HepG2 (cell line): ENCODE results near the gene OTUB2. TPM values are rescaled to one million over a fixed set of nuclear protein-coding genes. Genes with fewer than 3 reads are reported as not detected.

Experiments used
- ATAC-seq: fragments of 200-7000 bp; cut with Tn5 transposase; 3 replicates; pipeline ENCODE4 v1.9.1; 2020; ENCODE audit warnings: mild to moderate bottlenecking, moderate library complexity
- BruUV-seq: library from RNA; stranded (reverse); fragments of 400-500 nt; replicated peaks from 2 replicates; lab custom pipeline; 2021; lab: Mats Ljungman, UMichigan
- CTCF ChIA-PET: fragments of 300-600 bp; formaldehyde crosslinking; extraction: SDS; loops from one replicate; lab custom pipeline; 2021; ENCODE audit warnings: low total read pairs, inconsistent platforms, low intra/inter-chr PET ratio; lab: Yijun Ruan, JAX
- POLR2A ChIA-PET: fragments of 350-600 bp; sonication (Branson Sonifier 250); formaldehyde crosslinking; loops from one replicate; lab custom pipeline; 2020; ENCODE audit warnings: antibody characterized with exemption, inconsistent platforms; lab: Yijun Ruan, JAX
- DNase-seq: peaks from one replicate; pipeline ENCODE4 v3.0.0-alpha.2; 2015; ENCODE audit warnings: low spot score
- FAIRE-seq: peaks from 3 replicates; lab custom pipeline; 2011; peaks lifted over from hg19 to GRCh38; lab: Jason Lieb, UNC
- H2AFZ ChIP-seq: one replicate; pipeline ENCODE4 v1.6.1; 2011; ENCODE audit warnings: low read length, inconsistent platforms
- H3K27ac ChIP-seq: fragments of 300-600 bp; 3 replicates; pipeline ENCODE4 v1.8.0; 2011; ENCODE audit warnings: mixed run types, mild to moderate bottlenecking, mixed read lengths, low read length, inconsistent platforms; ENCODE audit not compliant: insufficient read depth; ENCODE audit errors: extremely low read length
- H3K27me3 ChIP-seq, 2 experiments: fragments of 200-600 bp in 1 of 2; 2 replicates in 1 of 2; 3 replicates in 1 of 2; pipeline versions ENCODE4 v1.6.0 to v1.8.0; 2011; ENCODE audit warnings: low read length in 2 of 2, mild to moderate bottlenecking in 2 of 2, moderate library complexity in 2 of 2, inconsistent platforms in 1 of 2; ENCODE audit not compliant: insufficient read depth in 2 of 2, control insufficient read depth in 1 of 2
- H3K36me3 ChIP-seq, 2 experiments: fragments of 200-600 bp in 1 of 2; replicated peaks in 1 of 2; 2 replicates in 1 of 2; 3 replicates in 1 of 2; pipeline versions ENCODE4 v1.5.1 to v1.8.0; 2011; ENCODE audit warnings: low read length in 2 of 2, inconsistent platforms in 1 of 2; ENCODE audit not compliant: insufficient read depth in 2 of 2, control insufficient read depth in 1 of 2
- H3K4me1 ChIP-seq: 2 replicates; pipeline ENCODE4 v1.5.1; 2012; ENCODE audit warnings: low read length, inconsistent platforms; ENCODE audit not compliant: insufficient read depth
- H3K4me2 ChIP-seq: 2 replicates; pipeline ENCODE4 v1.6.0; 2011; ENCODE audit warnings: low read depth, low read length, inconsistent platforms
- H3K4me3 ChIP-seq, 3 experiments: fragments of 200-600 bp in 1 of 3; sonication (generic), shearing (Covaris generic) in 1 of 3; replicated peaks in 1 of 3; 2 replicates each; pipeline ENCODE4 v1.5.1; 2011 to 2016; ENCODE audit warnings: low read length in 3 of 3, inconsistent platforms in 2 of 3, low read depth in 2 of 3, mild to moderate bottlenecking in 2 of 3, control low read depth in 1 of 3, mixed read lengths in 1 of 3; ENCODE audit not compliant: insufficient read depth in 1 of 3
- H3K79me2 ChIP-seq: one replicate; pipeline ENCODE4 v1.6.1; 2011; ENCODE audit warnings: low read length, inconsistent platforms; ENCODE audit not compliant: insufficient read depth
- H3K9ac ChIP-seq: 2 replicates; pipeline ENCODE4 v1.6.0; 2011; ENCODE audit warnings: mild to moderate bottlenecking, low read depth, low read length, inconsistent platforms; ENCODE audit not compliant: insufficient read depth
- H3K9me3 ChIP-seq: 2 replicates; pipeline ENCODE4 v1.5.1; 2012; ENCODE audit warnings: mild to moderate bottlenecking, low read length
- H4K20me1 ChIP-seq: 2 replicates; pipeline ENCODE4 v1.6.0; 2011; ENCODE audit warnings: inconsistent platforms, mild to moderate bottlenecking, low read length, moderate library complexity; ENCODE audit not compliant: insufficient read depth
- AHR ChIP-seq: IDR thresholded peaks from 2 replicates; pipeline ENCODE4 v1.6.1; 2018; ENCODE audit warnings: missing genetic modification reagents, missing compliant biosample characterization
- E2F2 ChIP-seq: sonication (generic); formaldehyde crosslinking; IDR thresholded peaks from 2 replicates; pipeline ENCODE4 v1.4.0; 2020; ENCODE audit warnings: missing genetic modification reagents, borderline replicate concordance
- IRF2 ChIP-seq: IDR thresholded peaks from 2 replicates; pipeline ENCODE4 v1.6.1; 2018; ENCODE audit warnings: missing genetic modification reagents, missing compliant biosample characterization
- MTA1 ChIP-seq: sonication (generic); formaldehyde crosslinking; IDR thresholded peaks from 2 replicates; pipeline ENCODE4 v1.4.0; 2020; ENCODE audit warnings: missing genetic modification reagents, mild to moderate bottlenecking, borderline replicate concordance
- MXD4 ChIP-seq: IDR thresholded peaks from 2 replicates; pipeline ENCODE4 v1.6.1; 2016; ENCODE audit warnings: mild to moderate bottlenecking, missing biosample characterization, missing genetic modification reagents
- PRPF4 ChIP-seq: fragments of 200-400 bp; formaldehyde crosslinking; IDR thresholded peaks from 2 replicates; pipeline ENCODE4 v1.6.1; 2016; ENCODE audit warnings: low read length, low read depth; ENCODE audit not compliant: poor library complexity, severe bottlenecking
- RAD21 ChIP-seq: fragments of 450-650 bp; formaldehyde crosslinking; IDR thresholded peaks from 2 replicates; pipeline ENCODE4 v1.5.0; 2020; ENCODE audit warnings: mild to moderate bottlenecking
- RAD51 ChIP-seq: fragments of 450-650 bp; IDR thresholded peaks from 2 replicates; pipeline ENCODE4 v1.6.1; 2016; ENCODE audit warnings: borderline replicate concordance
- RFX1 ChIP-seq: fragments of 450-650 bp; IDR thresholded peaks from 2 replicates; pipeline ENCODE4 v1.6.1; 2017
- SCMH1 ChIP-seq: sonication (generic); formaldehyde crosslinking; IDR thresholded peaks from 2 replicates; pipeline ENCODE4 v1.9.0; 2021; ENCODE audit warnings: missing genetic modification reagents, mild to moderate bottlenecking, borderline replicate concordance
- SMC3 ChIP-seq: IDR thresholded peaks from 2 replicates; pipeline ENCODE4 v1.6.1; 2011; ENCODE audit warnings: low read length, improper control_type of control experiment
- TBL1XR1 ChIP-seq: fragments of 150-350 bp; IDR thresholded peaks from 2 replicates; pipeline ENCODE4 v1.6.1; 2014; ENCODE audit warnings: borderline replicate concordance, low read length; ENCODE audit not compliant: partially characterized antibody
- ZBTB39 ChIP-seq: sonication (generic); formaldehyde crosslinking; IDR thresholded peaks from 2 replicates; pipeline ENCODE4 v1.5.0; 2020; ENCODE audit warnings: missing genetic modification reagents
- ZNF24 ChIP-seq: fragments of 450-650 bp; IDR thresholded peaks from 2 replicates; pipeline ENCODE4 v1.6.1; 2017; ENCODE audit warnings: antibody characterized with exemption, mild to moderate bottlenecking
- ZNF276 ChIP-seq: sonication (generic); formaldehyde crosslinking; IDR thresholded peaks from 2 replicates; pipeline ENCODE4 v1.4.0; 2020; ENCODE audit warnings: mild to moderate bottlenecking, low read depth, missing genetic modification reagents
- ZNF329 ChIP-seq: sonication (generic); formaldehyde crosslinking; IDR thresholded peaks from 2 replicates; pipeline ENCODE4 v1.9.0; 2021; ENCODE audit warnings: low read depth, mild to moderate bottlenecking, missing genetic modification reagents
- ZNF501 ChIP-seq: sonication (generic); formaldehyde crosslinking; IDR thresholded peaks from 2 replicates; pipeline ENCODE4 v1.5.1; 2020; ENCODE audit warnings: mild to moderate bottlenecking, moderate library complexity, missing genetic modification reagents
- ZNF883 ChIP-seq: sonication (generic); formaldehyde crosslinking; IDR thresholded peaks from 2 replicates; pipeline ENCODE4 v1.5.1; 2020; ENCODE audit warnings: mild to moderate bottlenecking, missing genetic modification reagents; ENCODE audit errors: not compliant biosample characterization
- WGBS: methylation state at CpG from one replicate; pipeline ENCODE4 v1.1.6; 2017; ENCODE audit warnings: low lambda C conversion rate; 5-methylcytosine and 5-hydroxymethylcytosine counted together
- in situ Hi-C: cut with HindIII; loops from 2 replicates; pipeline ENCODE4 v1.10.0; 2017; ENCODE audit warnings: low pct_unique_long_range_greater_than_20kb; ENCODE audit not compliant: extremely low pct_ligation_motif_present
- intact Hi-C: fragments of 100-400 bp; cut with micrococcal nuclease; formaldehyde crosslinking; loops from one replicate; pipeline ENCODE4 v1.10.0; 2022; ENCODE audit not compliant: unreplicated experiment
- polyA plus RNA-seq, 8 experiments: library from polyadenylated mRNA; depleted of rRNA in 3 of 8; stranded (reverse) in 7 of 8; unstranded in 1 of 8; fragments of >200 nt; fragmentation: Illumina TruSeq in 4 of 8; extraction: Trizol in 4 of 8; gene quantifications; 2 replicates each; pipeline versions ENCODE4 v1.2.1 to v1.2.3, GENCODE V29; 2011 to 2016; ENCODE audit warnings: low read depth in 4 of 8, missing spikeins in 1 of 8, mixed read lengths in 1 of 8; ENCODE audit not compliant: insufficient read depth in 1 of 8
- total RNA-seq, 5 experiments: library from RNA; depleted of rRNA; stranded (reverse); fragments of >200 nt; fragmentation: Illumina TruSeq; extraction: Trizol; gene quantifications; 2 replicates each; pipeline ENCODE4 v1.2.3, GENCODE V29; 2016; ENCODE audit warnings: low read depth in 1 of 5

Gene OTUB2
- total and polyA plus RNA-seq, 2 of the 13 experiments (the other 11 are each of a cell fraction or from before 2014, with no cell fraction given) = 2.2 to 2.4 TPM

GRCh38 chr14:94036313-94037167 lies 10.4 kb downstream of the OTUB2 start:
- DNase-seq (peak; percentile 73), FAIRE-seq (peak; percentile 92), ATAC-seq (peak; percentile 90)
- 14% methylated on average over 8 of the region's 12 CpGs for WGBS
- Histone ChIP-seq H2AFZ (no peak overlapping the region), H3K79me2 (no peaks in the 10 kb centered on the region), H3K4me3 (no peak overlapping the region), H4K20me1 (no peaks in the 10 kb centered on the region), H3K9ac (no peak overlapping the region), H3K27ac (no peak overlapping the region), H3K4me2 (0 out of 2 replicates have a peak overlapping the region, but pooled peaks have one; percentile 9), H3K27me3 (no peaks in the 10 kb centered on the region), H3K9me3 (no peaks in the 10 kb centered on the region), H3K4me1 (peaks cover 44% of the 10 kb centered on the region), H3K36me3 (peaks cover 0 to 3% of the 10 kb centered on the region in 2 experiments; a peak in 1 of 5 replicates)
- ChIA-PET POLR2A (interaction anchor here (0.6 to 1.8 kb wide), 12 partner anchors 8 to 256 kb away, joined by 3 to 7 read pairs (median 4); partner anchors contain the start of genes DDX24, IFI27L1, OTUB2 and SERPINA10), CTCF (interaction anchor here (1.1 to 1.4 kb wide), 4 partner anchors 66 to 144 kb away, joined by 3 to 11 read pairs (median 4); no protein-coding TSS in a partner anchor)
- in situ Hi-C loops = loop anchor here (5.0 kb wide), 1 partner anchor 101 kb away; no protein-coding TSS in a partner anchor
- intact Hi-C loops = loop anchor here (1.0 to 5.0 kb wide), 3 partner anchors 46 to 271 kb away; partner anchors contain the start of genes DDX24 and IFI27L1
- no TSS peak for BruUV-seq
- TF ChIP-seq MTA1 (CRISPR knock-in tag) = no peak
- no peak for TF ChIP-seq PRPF4
- no peak for TF ChIP-seq IRF2 (CRISPR knock-in tag)
- no peak for TF ChIP-seq AHR (CRISPR knock-in tag)
- TF ChIP-seq RAD21 = peak; percentile 77
- peak; percentile 94 for TF ChIP-seq SMC3
- TF ChIP-seq SCMH1 = no peak
- TF ChIP-seq ZNF276 (CRISPR knock-in tag) = no peak
- TF ChIP-seq ZNF24 = no peak
- no peak for TF ChIP-seq E2F2 (CRISPR knock-in tag)
- 0 out of 2 replicates have a peak, but pooled peaks have one; percentile 27 for TF ChIP-seq ZNF501 (CRISPR knock-in tag)
- TF ChIP-seq ZNF329 = no peak
- no peak for TF ChIP-seq ZNF883 (CRISPR knock-in tag)
- TF ChIP-seq TBL1XR1 = no peak
- TF ChIP-seq RAD51 = no peak
- TF ChIP-seq ZBTB39 (CRISPR knock-in tag) = no peak
- no peak for TF ChIP-seq RFX1
- TF ChIP-seq MXD4 (CRISPR knock-in tag) = no peak
